GM18517 (cell line): ENCODE results near the gene RWDD1.
A peak's percentile ranks its signal among the peaks of the same experiment; 100 is the strongest.
"Not testable (repeated sequence)": the region's sequence is repeated elsewhere in the genome, so short reads cannot be mapped to it uniquely, and the experiment has no call there.

ENCODE experiments used
- ATAC-seq: cut with Tn5 transposase; IDR thresholded peaks from one replicate; pipeline ENCODE4 v1.9.1; 2021; ENCODE audit warnings: mild to moderate bottlenecking, moderate library complexity; ENCODE audit not compliant: unreplicated experiment

The RWDD1 gene

DNA sequence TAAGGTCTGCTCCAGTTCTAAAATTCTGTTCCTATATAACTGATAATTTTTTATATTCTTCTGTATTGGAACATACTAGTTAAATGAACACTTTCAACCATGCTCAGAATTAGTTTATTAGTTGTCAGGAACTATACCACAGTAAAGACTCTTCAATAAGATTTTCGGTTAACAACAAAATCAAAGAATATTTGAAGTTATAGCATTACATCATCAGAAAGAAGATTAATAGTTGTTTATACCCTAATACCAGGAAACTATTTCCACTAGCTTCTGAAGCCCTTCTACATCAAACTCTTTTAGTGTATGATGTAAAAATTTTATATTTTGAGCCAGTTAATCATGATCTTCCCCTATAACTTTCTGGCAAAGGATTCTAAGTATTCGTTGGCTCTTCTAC, 11.2 kb upstream of the RWDD1 start:
- ATAC-seq = no peak

- ATAC-seq = peak; percentile 67
Measured at GRCh38 chr6:116561377-116562018, 9.8 kb upstream of the RWDD1 start.

- ATAC-seq = no peak
Measured at GRCh38 chr6:116562019-116562403, 9.3 kb upstream of the RWDD1 start.

GRCh38 chr6:116562614-116563013, 8.7 kb upstream of the RWDD1 start:
- ATAC-seq = no peak

DNA sequence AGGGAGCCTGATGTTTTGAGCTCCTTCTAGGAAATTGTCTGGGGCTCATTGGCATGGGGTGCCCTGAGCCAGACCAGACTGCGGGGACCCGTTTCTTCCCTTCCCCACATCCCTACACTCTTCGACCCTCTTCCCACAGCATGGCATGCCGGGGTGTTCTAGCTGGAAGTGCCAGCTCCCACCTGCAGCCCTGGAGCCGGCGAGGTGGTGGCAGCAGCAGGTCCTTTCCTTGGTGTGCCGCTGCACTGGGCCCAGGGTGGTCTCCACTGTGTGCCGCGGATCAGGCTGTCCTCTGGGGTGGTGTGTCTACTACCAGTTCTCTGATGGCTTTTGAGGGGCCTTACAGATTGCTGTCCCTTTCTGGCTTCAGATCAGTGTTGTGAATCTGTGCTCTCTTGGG, 7.5 kb upstream of the RWDD1 start:
- no peak for ATAC-seq

- no peak for ATAC-seq
Measured at GRCh38 chr6:116564311-116564710, 7.0 kb upstream of the RWDD1 start.

GRCh38 chr6:116564921-116565872, 6.1 kb upstream of the RWDD1 start:
- ATAC-seq = no peak

DNA sequence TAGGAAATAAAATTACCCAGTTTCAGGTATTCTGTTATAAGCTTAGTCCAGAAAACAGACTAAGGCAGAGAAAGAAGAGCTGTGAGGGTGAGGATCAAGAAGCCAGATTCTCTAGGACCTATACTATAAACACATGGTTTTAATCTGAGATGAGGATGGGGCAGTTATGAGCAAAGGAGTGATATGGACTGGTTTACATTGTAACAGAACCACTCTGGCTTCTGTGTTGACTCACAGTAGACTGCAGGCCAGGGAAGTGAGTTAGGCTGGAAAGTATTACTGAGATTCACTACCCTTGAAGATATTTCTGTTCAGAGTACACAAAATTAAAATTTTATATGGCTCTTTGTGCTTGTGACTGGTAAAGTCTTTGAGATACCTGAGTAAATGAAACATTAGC, 3.2 kb upstream of the RWDD1 start:
- ATAC-seq = no peak

- ATAC-seq = no peak
Measured at GRCh38 chr6:116568821-116569755, 2.2 kb upstream of the RWDD1 start.

- ATAC-seq = no peak
Measured at GRCh38 chr6:116571683-116572000, 338 bp downstream of the RWDD1 start.

DNA sequence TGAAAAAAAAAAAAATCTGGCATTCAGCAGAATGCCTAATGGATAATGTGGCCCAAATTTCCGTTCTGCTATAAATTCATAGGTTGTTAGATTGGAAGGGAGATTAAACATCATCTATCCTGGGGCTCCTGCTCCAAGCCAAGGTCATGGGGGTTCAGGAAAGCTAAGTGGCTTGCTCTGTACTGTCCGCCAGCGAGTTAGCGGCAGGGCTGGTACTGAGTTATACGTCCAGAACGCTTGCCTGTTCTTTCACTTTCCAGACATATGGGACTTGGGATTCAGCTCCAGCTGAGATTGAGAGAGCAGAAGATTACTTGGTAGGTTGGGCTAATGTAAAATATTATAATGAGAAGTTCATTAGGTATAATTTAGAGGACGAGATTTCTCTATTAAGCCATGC, 858 bp downstream of the RWDD1 start:
- ATAC-seq = no peak

GRCh38 chr6:116575227-116575626, 3.9 kb downstream of the RWDD1 start:
- ATAC-seq = no peak

DNA sequence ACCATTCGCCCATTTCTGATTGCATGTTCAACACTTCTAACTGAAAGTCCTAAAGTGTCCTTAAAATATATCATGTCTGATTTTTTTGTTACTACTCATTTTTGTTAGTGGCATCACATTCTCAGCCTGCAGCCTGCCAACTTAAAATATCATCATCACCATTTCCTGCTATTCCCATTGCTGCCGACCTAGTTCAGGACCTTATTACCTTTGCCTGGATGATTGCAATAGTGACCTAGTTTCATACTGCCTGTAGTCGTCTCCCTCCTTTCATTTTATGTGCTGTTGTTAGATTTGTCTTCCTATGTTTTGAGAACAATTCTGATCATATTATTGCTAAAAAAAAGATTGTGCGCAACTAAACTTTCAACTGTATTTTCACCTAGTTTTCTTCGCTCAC, 6.2 kb downstream of the RWDD1 start:
- no peak for ATAC-seq

DNA sequence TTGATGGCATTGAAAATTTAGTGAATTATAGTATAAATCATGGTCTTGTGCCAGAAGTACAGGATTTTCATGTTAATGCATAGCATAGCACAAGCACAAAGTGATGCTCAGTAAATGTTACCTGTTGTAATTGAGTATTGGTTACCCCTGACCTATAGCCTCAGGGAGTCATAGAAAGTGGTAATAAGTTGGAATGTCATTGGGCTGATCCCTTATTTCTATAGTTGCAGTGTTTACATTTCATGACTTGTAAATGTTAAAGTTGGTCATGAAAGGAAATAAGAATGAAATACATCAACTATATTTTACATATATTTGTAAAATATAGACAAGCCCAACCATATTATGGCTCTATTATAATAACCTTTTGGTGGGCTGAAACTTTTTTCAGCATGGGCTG, 7.0 kb downstream of the RWDD1 start:
- ATAC-seq = no peak

- ATAC-seq = no peak
Measured at GRCh38 chr6:116579143-116579542, 7.8 kb downstream of the RWDD1 start.

DNA sequence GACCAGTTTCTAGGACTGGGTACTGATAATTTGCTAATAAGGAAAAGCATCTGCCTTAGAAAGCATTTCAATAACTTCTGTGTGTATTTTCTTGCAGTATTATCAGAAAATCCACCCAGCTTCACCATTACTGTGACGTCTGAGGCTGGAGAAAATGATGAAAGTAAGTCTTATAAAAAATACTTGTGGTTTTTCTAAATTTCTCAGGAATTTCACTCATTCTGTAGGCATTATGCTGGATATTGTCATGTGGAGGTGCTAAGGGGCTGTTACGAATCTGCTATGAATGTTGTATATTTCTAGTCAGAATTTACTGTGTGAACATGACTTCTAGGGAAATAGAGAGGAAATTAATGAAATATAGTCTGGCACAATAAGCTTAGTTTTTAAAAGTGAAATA, 8.9 kb downstream of the RWDD1 start:
- ATAC-seq = no peak

- ATAC-seq = no peak
Measured at GRCh38 chr6:116586276-116586675, 15.0 kb downstream of the RWDD1 start.

- no peak for ATAC-seq
Measured at GRCh38 chr6:116586738-116587137, 15.4 kb downstream of the RWDD1 start.

- ATAC-seq = no peak
Measured at GRCh38 chr6:116595247-116595646, 23.9 kb downstream of the RWDD1 start.

DNA sequence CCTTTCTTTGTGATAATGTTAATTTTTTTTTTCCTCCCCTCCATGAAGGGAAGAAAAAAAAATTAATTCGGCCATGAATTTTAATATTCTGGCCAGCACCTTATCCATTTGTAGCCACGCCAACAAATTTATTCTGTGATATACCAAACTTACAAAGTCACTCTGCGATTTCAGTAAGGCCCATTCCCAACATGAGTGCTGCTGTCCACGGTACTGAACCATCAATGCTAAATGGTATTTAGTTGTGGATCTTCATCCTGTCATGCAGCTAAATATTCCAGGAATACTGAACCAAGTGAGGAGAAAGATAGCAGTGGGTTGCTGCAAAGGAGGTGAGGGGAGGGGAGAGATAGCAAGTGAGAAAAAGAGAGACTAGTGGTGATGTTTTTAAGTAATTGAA, 25.5 kb downstream of the RWDD1 start:
- ATAC-seq = no peak

GRCh38 chr6:116603916-116604315, 32.6 kb downstream of the RWDD1 start:
- not testable (repeated sequence) for ATAC-seq
